ENCODE measurements around the gene CMTM5.

DNA sequence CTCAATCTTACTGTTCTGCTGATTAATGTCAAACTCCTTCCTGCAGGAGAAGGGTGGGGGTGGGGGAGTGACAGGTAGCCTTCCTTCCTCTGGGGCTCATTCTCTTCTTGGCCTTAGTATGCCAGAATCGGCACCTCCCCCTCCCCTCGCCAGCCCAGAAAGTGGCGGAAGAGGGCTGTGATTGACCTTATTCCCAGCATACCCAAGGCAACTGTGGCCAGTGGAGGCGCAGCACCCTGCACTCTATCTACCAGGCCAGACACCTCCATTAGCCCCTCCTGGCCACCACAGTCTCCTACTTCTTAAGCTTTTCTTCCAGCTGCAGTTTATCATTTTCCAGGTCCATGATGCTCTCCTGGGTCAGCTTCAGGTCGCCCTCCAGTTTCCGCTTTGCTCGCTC is 15.8 kb downstream of the CMTM5 start:
- TF ChIP-seq POLR2A (IDR thresholded peaks at IDR 0.05; ENCODE audit: low read depth, low read length), result no peak
- no peak for TF ChIP-seq TAF1 (IDR thresholded peaks at IDR 0.05; ENCODE audit: borderline replicate concordance, low read depth, low read length)
